HepG2 (cell line): ENCODE data around the gene MCC. TPM values are rescaled to one million over a fixed set of nuclear protein-coding genes. Genes with fewer than 3 reads are reported as not detected.

Experiments
- ARHGAP35 ChIP-seq: sonication (generic); formaldehyde crosslinking; IDR thresholded peaks from 2 replicates; pipeline ENCODE4 v1.9.0; 2022; ENCODE audit warnings: mild to moderate bottlenecking, inconsistent platforms, moderate library complexity, missing genetic modification reagents, borderline replicate concordance
- BRCA1 ChIP-seq: sonication (generic); formaldehyde crosslinking; IDR thresholded peaks from 2 replicates; pipeline ENCODE4 v1.4.0; 2020; ENCODE audit warnings: missing genetic modification reagents
- ETV6 ChIP-seq: sonication (generic); formaldehyde crosslinking; conservative IDR thresholded peaks from 2 replicates; pipeline ENCODE4 v1.4.0; 2020; ENCODE audit warnings: missing genetic modification reagents
- HOXA9 ChIP-seq: sonication (generic); formaldehyde crosslinking; IDR thresholded peaks from 2 replicates; pipeline ENCODE4 v1.8.1; 2022; ENCODE audit warnings: missing genetic modification reagents, mild to moderate bottlenecking, moderate library complexity, borderline replicate concordance
- KMT2A ChIP-seq: sonication (generic); formaldehyde crosslinking; IDR thresholded peaks from 2 replicates; pipeline ENCODE4 v1.4.0; 2020; ENCODE audit warnings: missing genetic modification reagents
- MED8 ChIP-seq: sonication (generic); formaldehyde crosslinking; IDR thresholded peaks from 2 replicates; pipeline ENCODE4 v1.8.1; 2023; ENCODE audit warnings: mild to moderate bottlenecking, missing genetic modification reagents; ENCODE audit not compliant: insufficient replicate concordance
- NKX3-1 ChIP-seq: sonication (generic); formaldehyde crosslinking; IDR thresholded peaks from 2 replicates; pipeline ENCODE4 v1.5.0; 2020; ENCODE audit warnings: missing genetic modification reagents
- PHF5A ChIP-seq: IDR thresholded peaks from one replicate; pipeline ENCODE4 v1.6.1; 2018; ENCODE audit warnings: low read depth, missing genetic modification reagents; ENCODE audit not compliant: unreplicated experiment
- PRDM10 ChIP-seq: sonication (generic); formaldehyde crosslinking; IDR thresholded peaks from 2 replicates; pipeline ENCODE4 v1.4.0; 2020; ENCODE audit warnings: low read depth, missing genetic modification reagents
- RAD21 ChIP-seq: fragments of 450-650 bp; formaldehyde crosslinking; IDR thresholded peaks from 2 replicates; pipeline ENCODE4 v1.5.0; 2020; ENCODE audit warnings: mild to moderate bottlenecking
- SSRP1 ChIP-seq: IDR thresholded peaks from 2 replicates; pipeline ENCODE4 v1.6.1; 2016; ENCODE audit warnings: control low read depth
- ZBTB38 ChIP-seq: sonication (generic); formaldehyde crosslinking; IDR thresholded peaks from 2 replicates; pipeline ENCODE4 v1.5.1; 2020; ENCODE audit warnings: mild to moderate bottlenecking, missing genetic modification reagents
- ZC3H13 ChIP-seq: sonication (generic); formaldehyde crosslinking; IDR thresholded peaks from 2 replicates; pipeline ENCODE4 v1.8.1; 2023; ENCODE audit warnings: mild to moderate bottlenecking, missing genetic modification reagents, moderate library complexity
- ZNF124 ChIP-seq: sonication (generic); formaldehyde crosslinking; IDR thresholded peaks from 2 replicates; pipeline ENCODE4 v1.4.0; 2020; ENCODE audit warnings: missing genetic modification reagents
- ZNF367 ChIP-seq: sonication (generic); formaldehyde crosslinking; IDR thresholded peaks from 2 replicates; pipeline ENCODE4 v1.4.0; 2020; ENCODE audit warnings: missing genetic modification reagents, borderline replicate concordance
- ZNF496 ChIP-seq: sonication (generic); formaldehyde crosslinking; IDR thresholded peaks from 2 replicates; pipeline ENCODE4 v1.8.1; 2023; ENCODE audit warnings: mild to moderate bottlenecking, moderate library complexity, missing genetic modification reagents; ENCODE audit not compliant: insufficient replicate concordance
- ZNF607 ChIP-seq: sonication (generic); formaldehyde crosslinking; IDR thresholded peaks from 2 replicates; pipeline ENCODE4 v1.5.1; 2020; ENCODE audit warnings: missing genetic modification reagents, mild to moderate bottlenecking, borderline replicate concordance
- ZNF780A ChIP-seq: sonication (generic); formaldehyde crosslinking; IDR thresholded peaks from 2 replicates; pipeline ENCODE4 v1.8.0; 2022; ENCODE audit warnings: mild to moderate bottlenecking, missing genetic modification reagents, moderate library complexity
- polyA plus RNA-seq, 8 experiments: library from polyadenylated mRNA; depleted of rRNA in 3 of 8; stranded (reverse) in 7 of 8; unstranded in 1 of 8; fragments of >200 nt; fragmentation: Illumina TruSeq in 4 of 8; extraction: Trizol in 4 of 8; gene quantifications; 2 replicates each; pipeline versions ENCODE4 v1.2.1 to v1.2.3, GENCODE V29; 2011 to 2016; ENCODE audit warnings: low read depth in 4 of 8, missing spikeins in 1 of 8, mixed read lengths in 1 of 8; ENCODE audit not compliant: insufficient read depth in 1 of 8
- total RNA-seq, 5 experiments: library from RNA; depleted of rRNA; stranded (reverse); fragments of >200 nt; fragmentation: Illumina TruSeq; extraction: Trizol; gene quantifications; 2 replicates each; pipeline ENCODE4 v1.2.3, GENCODE V29; 2016; ENCODE audit warnings: low read depth in 1 of 5
- TF ChIP-seq, protein P1 (sequence below): sonication (generic); formaldehyde crosslinking; IDR thresholded peaks from 2 replicates; pipeline ENCODE4 v1.8.0; 2023; ENCODE audit warnings: mild to moderate bottlenecking, missing genetic modification reagents
- TF ChIP-seq, protein P2 (sequence below): sonication (generic); formaldehyde crosslinking; IDR thresholded peaks from 2 replicates; pipeline ENCODE4 v1.4.0; 2020; ENCODE audit warnings: missing genetic modification reagents, borderline replicate concordance

Gene MCC
- total and polyA plus RNA-seq, 2 of the 13 experiments (the other 11 are each of a cell fraction or from before 2014, with no cell fraction given) = 0.55 to 2.4 TPM

- TF ChIP-seq PRDM10 = peak; percentile 70
- TF ChIP-seq, protein P1, sequence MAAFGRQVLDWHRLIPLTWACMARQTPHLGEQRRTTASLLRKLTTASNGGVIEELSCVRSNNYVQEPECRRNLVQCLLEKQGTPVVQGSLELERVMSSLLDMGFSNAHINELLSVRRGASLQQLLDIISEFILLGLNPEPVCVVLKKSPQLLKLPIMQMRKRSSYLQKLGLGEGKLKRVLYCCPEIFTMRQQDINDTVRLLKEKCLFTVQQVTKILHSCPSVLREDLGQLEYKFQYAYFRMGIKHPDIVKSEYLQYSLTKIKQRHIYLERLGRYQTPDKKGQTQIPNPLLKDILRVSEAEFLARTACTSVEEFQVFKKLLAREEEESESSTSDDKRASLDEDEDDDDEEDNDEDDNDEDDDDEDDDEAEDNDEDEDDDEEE (CRISPR knock-in tag) = 0 out of 2 replicates have a peak, but pooled peaks have one; percentile 66
- TF ChIP-seq PHF5A (CRISPR knock-in tag) = peak; percentile 51
- 0 out of 2 replicates have a peak, but pooled peaks have one; percentile 53 for TF ChIP-seq ZNF607
- TF ChIP-seq HOXA9 (CRISPR knock-in tag) = peak; percentile 60; the same call in 1 of the 2 replicates
- peak; percentile 75; the same call in 1 of the 2 replicates for TF ChIP-seq ZNF124 (CRISPR knock-in tag)
- no peak for TF ChIP-seq BRCA1 (CRISPR knock-in tag)
- no peak for TF ChIP-seq ZNF367 (CRISPR knock-in tag)
- peak; percentile 33; the same call in 1 of the 2 replicates for TF ChIP-seq ARHGAP35 (CRISPR knock-in tag)
- no peak for TF ChIP-seq SSRP1
- no peak for TF ChIP-seq RAD21 (CRISPR knock-in tag)
- TF ChIP-seq NKX3-1 (CRISPR knock-in tag) = peak; percentile 38; the same call in 1 of the 2 replicates
- TF ChIP-seq ETV6 = peak; percentile 24; the same call in 1 of the 2 replicates
- no peak for TF ChIP-seq ZNF780A (CRISPR knock-in tag)
- TF ChIP-seq, protein P2, sequence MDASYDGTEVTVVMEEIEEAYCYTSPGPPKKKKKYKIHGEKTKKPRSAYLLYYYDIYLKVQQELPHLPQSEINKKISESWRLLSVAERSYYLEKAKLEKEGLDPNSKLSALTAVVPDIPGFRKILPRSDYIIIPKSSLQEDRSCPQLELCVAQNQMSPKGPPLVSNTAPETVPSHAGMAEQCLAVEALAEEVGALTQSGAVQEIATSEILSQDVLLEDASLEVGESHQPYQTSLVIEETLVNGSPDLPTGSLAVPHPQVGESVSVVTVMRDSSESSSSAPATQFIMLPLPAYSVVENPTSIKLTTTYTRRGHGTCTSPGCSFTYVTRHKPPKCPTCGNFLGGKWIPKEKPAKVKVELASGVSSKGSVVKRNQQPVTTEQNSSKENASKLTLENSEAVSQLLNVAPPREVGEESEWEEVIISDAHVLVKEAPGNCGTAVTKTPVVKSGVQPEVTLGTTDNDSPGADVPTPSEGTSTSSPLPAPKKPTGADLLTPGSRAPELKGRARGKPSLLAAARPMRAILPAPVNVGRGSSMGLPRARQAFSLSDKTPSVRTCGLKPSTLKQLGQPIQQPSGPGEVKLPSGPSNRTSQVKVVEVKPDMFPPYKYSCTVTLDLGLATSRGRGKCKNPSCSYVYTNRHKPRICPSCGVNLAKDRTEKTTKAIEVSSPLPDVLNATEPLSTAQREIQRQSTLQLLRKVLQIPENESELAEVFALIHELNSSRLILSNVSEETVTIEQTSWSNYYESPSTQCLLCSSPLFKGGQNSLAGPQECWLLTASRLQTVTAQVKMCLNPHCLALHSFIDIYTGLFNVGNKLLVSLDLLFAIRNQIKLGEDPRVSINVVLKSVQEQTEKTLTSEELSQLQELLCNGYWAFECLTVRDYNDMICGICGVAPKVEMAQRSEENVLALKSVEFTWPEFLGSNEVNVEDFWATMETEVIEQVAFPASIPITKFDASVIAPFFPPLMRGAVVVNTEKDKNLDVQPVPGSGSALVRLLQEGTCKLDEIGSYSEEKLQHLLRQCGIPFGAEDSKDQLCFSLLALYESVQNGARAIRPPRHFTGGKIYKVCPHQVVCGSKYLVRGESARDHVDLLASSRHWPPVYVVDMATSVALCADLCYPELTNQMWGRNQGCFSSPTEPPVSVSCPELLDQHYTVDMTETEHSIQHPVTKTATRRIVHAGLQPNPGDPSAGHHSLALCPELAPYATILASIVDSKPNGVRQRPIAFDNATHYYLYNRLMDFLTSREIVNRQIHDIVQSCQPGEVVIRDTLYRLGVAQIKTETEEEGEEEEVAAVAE (CRISPR knock-in tag) = peak; percentile 100
- no peak for TF ChIP-seq ZNF496 (CRISPR knock-in tag)
- TF ChIP-seq ZC3H13 (CRISPR knock-in tag) = peak; percentile 38; the same call in 1 of the 2 replicates
- TF ChIP-seq KMT2A = peak; percentile 85
- peak; percentile 12; the same call in 1 of the 2 replicates for TF ChIP-seq ZBTB38 (CRISPR knock-in tag)
- no peak for TF ChIP-seq MED8
These were observed 511.6 kb downstream of the MCC start, which contains the start of gene DCP2 (continued) for GRCh38 chr5:112976432-112977309.
